GM03348 (cell line): ENCODE measurements around the gene DHX35.

ENCODE experiments used
- DNase-seq: peaks from one replicate; pipeline ENCODE4 v3.0.0; 2012; ENCODE audit warnings: low spot score

The DHX35 gene

GRCh38 chr20:39021748-39022147, 59.6 kb downstream of the DHX35 start:
- DNase-seq, result no peak

GRCh38 chr20:39025883-39026282, 63.7 kb downstream of the DHX35 start:
- DNase-seq, result no peak

- no peak for DNase-seq
Measured at GRCh38 chr20:39029364-39029763, 67.2 kb downstream of the DHX35 start.

- no peak for DNase-seq
Measured at GRCh38 chr20:39032997-39033396, 70.9 kb downstream of the DHX35 start.

GRCh38 chr20:39036011-39036410, 73.9 kb downstream of the DHX35 start:
- DNase-seq, result peak; percentile 59

GRCh38 chr20:39036851-39037250, 74.7 kb downstream of the DHX35 start:
- DNase-seq, result no peak

- no peak for DNase-seq
Measured at GRCh38 chr20:39038047-39038446, 75.9 kb downstream of the DHX35 start.

GRCh38 chr20:39038495-39038894, 76.4 kb downstream of the DHX35 start:
- no peak for DNase-seq

- no peak for DNase-seq
Measured at GRCh38 chr20:39039261-39039660, 77.1 kb downstream of the DHX35 start.

- DNase-seq, result no peak
Measured at GRCh38 chr20:39040116-39040515, 78.0 kb downstream of the DHX35 start.

GRCh38 chr20:39041067-39041466, 78.9 kb downstream of the DHX35 start:
- no peak for DNase-seq

- peak; percentile 33 for DNase-seq
Measured at GRCh38 chr20:39042279-39043150, 80.4 kb downstream of the DHX35 start.

- no peak for DNase-seq
Measured at GRCh38 chr20:39044501-39044900, 82.4 kb downstream of the DHX35 start.

GRCh38 chr20:39045676-39046075, 83.5 kb downstream of the DHX35 start:
- no peak for DNase-seq

GRCh38 chr20:39047417-39047985, 85.4 kb downstream of the DHX35 start:
- DNase-seq, result no peak

GRCh38 chr20:39048000-39048696, 86.0 kb downstream of the DHX35 start:
- DNase-seq, result peak; percentile 92

- DNase-seq, result no peak
Measured at GRCh38 chr20:39049148-39049547, 87.0 kb downstream of the DHX35 start.

- peak; percentile 92 for DNase-seq
Measured at GRCh38 chr20:39049684-39050554, 87.8 kb downstream of the DHX35 start.

- DNase-seq, result no peak
Measured at GRCh38 chr20:39050555-39050902, 88.4 kb downstream of the DHX35 start.

- no peak for DNase-seq
Measured at GRCh38 chr20:39052676-39053075, 90.5 kb downstream of the DHX35 start.

- no peak for DNase-seq
Measured at GRCh38 chr20:39057143-39057542, 95.0 kb downstream of the DHX35 start.

GRCh38 chr20:39057911-39058310, 95.8 kb downstream of the DHX35 start:
- no peak for DNase-seq
